BJ (cell line): ENCODE results near the gene CBL. TPM values are rescaled to one million over a fixed set of nuclear protein-coding genes. Genes with fewer than 3 reads are reported as not detected.
"Not testable (repeated sequence)": the region's sequence is repeated elsewhere in the genome, so short reads cannot be mapped to it uniquely, and the experiment has no call there.

Source experiments
- CTCF ChIA-PET: fragments of 350-600 bp; formaldehyde crosslinking; extraction: SDS; loops from one replicate; lab custom pipeline; 2021; ENCODE audit warnings: antibody characterized with exemption, inconsistent platforms; lab: Yijun Ruan, JAX
- POLR2A ChIA-PET: fragments of 300-600 bp; sonication (Branson Sonifier 250); formaldehyde crosslinking; extraction: SDS; loops from one replicate; lab custom pipeline; 2021; ENCODE audit warnings: antibody characterized with exemption; lab: Charles Lee
- DNase-seq: peaks from one replicate; pipeline ENCODE4 v3.0.0-alpha.2; 2011; ENCODE audit warnings: low read depth
- H3K27me3 ChIP-seq: 2 replicates; pipeline ENCODE4 v1.6.0; 2011; ENCODE audit warnings: low read length; ENCODE audit not compliant: control insufficient read depth, insufficient read depth
- H3K36me3 ChIP-seq: 2 replicates; pipeline ENCODE4 v1.5.1; 2011; ENCODE audit warnings: low read length; ENCODE audit not compliant: control insufficient read depth, insufficient read depth
- H3K4me3 ChIP-seq: 2 replicates; pipeline ENCODE4 v1.5.1; 2011; ENCODE audit warnings: low read depth, mild to moderate bottlenecking, control low read depth, low read length
- CTCF ChIP-seq: IDR thresholded peaks from 2 replicates; pipeline ENCODE4 v1.5.1; 2011; ENCODE audit warnings: low read depth, mild to moderate bottlenecking, control low read depth, inconsistent platforms, low read length, moderate library complexity; ENCODE audit not compliant: insufficient read depth
- polyA plus RNA-seq: library from polyadenylated mRNA; depleted of rRNA; stranded (reverse); fragments of >200 nt; gene quantifications from 2 replicates; pipeline ENCODE4 v1.2.3, GENCODE V29; 2011

The CBL gene
- polyA plus RNA-seq, 1 experiment = 9.3 TPM

DNA sequence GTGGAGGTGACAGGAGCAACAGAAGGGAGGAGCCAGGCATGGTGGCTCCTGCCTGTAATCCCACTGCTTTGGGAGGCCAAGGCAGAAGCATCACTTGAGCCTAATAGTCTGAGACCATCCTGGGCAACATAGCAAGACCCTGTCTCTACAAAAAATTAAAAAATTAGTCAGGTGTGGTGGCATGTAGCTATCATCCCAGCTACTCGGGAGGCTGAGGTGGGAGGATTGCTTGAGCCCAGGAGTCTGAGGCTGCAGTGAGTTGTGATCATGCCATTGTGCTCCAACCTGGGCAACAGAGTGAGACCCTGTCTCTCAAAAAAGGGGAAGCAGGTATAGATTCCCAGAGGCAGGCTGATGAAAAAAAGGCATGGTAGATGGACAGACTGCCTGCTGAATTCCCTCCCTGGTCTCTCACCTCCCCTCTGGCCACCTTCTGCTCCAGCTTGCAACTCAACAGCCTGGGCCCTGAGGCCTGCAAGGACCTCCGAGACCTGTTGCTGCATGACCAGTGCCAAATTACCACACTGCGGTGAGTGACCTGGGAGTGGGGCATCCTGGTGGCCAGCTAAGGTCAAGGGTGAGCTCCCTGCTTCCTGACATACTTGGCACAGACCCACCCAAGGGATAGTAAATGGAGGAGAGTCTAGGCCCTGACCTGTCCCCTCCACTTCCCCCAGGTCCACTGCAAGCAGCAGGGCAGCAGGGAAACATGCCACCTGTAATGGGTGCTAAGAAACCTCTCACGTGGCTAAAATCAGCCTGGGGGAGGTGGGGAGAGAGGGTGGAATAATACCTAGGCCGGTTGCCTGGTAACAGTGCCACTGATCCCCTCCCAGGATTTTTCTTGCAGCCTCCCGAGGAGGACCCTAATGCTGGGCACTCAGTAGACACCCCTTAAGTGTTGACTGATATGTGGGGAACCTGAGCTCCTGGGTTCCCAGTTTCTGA is 25.1 kb upstream of the CBL start:
- CTCF ChIA-PET = interaction anchor here (0.5 to 1.4 kb wide), 4 partner anchors 16 to 74 kb away, joined by 3 to 4 read pairs (median 4); no protein-coding TSS in a partner anchor
- DNase-seq = no peak
- POLR2A ChIA-PET = interaction anchor here (0.6 kb wide), 1 partner anchor 14 kb away, joined by 5 read pairs; no protein-coding TSS in a partner anchor

DNA sequence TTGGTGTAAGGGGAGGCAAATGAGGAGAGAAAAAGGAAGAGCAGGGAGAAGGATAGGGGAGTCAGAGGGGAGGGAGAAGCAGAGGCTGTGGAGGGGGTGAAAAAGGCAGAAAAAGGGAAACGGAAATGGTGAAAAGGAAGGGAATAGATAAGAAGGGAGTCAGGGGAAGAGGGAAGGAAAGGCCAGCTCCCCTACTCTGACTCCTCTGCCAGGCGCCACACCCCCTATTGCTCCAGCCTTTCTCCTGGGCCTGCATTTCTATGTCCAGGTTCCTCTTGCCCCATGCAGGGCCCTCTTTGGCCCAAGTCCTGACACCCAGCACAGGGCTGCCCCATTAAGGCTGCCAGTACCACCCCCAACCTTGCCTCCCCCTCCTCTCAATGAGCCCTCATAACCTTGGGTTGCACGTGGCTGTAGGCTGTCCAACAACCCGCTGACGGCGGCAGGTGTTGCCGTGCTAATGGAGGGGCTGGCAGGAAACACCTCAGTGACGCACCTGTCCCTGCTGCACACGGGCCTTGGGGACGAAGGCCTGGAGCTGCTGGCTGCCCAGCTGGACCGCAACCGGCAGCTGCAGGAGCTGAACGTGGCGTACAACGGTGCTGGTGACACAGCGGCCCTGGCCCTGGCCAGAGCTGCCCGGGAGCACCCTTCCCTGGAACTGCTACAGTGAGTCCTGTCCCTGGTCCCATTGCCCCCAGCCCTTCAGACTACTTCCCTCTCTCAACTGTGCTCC is 24.3 kb upstream of the CBL start:
- no peak for TF ChIP-seq CTCF
- no peaks in the 10 kb centered on the region; the same call in 1 of the 2 replicates for H3K27me3 ChIP-seq
- H3K4me3 ChIP-seq = no peak overlapping the region
- ChIA-PET CTCF (interaction anchor here (0.5 to 3.0 kb wide), 4 partner anchors 14 to 75 kb away, joined by 3 to 15 read pairs (median 4); no protein-coding TSS in a partner anchor), POLR2A (no interaction called here)
- H3K36me3 ChIP-seq = peaks cover 10% of the 10 kb centered on the region
- no peak for DNase-seq

More for the DNA sequence above, 25.1 kb upstream of the CBL start:
- TF ChIP-seq CTCF = no peak
- peaks cover 10% of the 10 kb centered on the region for H3K36me3 ChIP-seq
- no peaks in the 10 kb centered on the region; the same call in 1 of the 2 replicates for H3K27me3 ChIP-seq
- H3K4me3 ChIP-seq = no peak overlapping the region

DNA sequence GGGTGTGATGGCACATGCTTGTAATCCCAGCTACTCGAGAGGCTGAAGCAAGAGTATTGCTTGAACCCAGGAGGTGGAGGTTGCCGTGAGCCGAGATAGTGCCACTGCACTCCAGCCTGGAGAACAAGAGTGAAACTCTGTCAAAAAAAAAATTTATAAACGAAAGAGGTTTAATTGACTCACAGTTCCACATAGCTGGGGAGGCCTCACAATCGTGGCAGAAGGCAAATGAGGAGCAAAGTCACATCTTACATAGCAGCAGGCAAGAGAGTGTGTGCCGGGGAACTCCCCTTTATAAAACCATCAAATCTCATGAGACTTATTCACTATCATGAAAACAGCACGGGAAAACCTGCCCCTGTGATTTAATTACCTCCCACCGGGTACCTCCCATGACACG is 21.7 kb upstream of the CBL start:
- DNase-seq, H3K36me3 ChIP-seq, H3K27me3 ChIP-seq, POLR2A ChIA-PET, H3K4me3 ChIP-seq: not testable (repeated sequence)
- CTCF ChIA-PET = interaction anchor here (3.0 kb wide), 1 partner anchor 12 kb away, joined by 15 read pairs; no protein-coding TSS in a partner anchor

GRCh38 chr11:119185981-119186634 is 20.0 kb upstream of the CBL start:
- Histone ChIP-seq H3K4me3 (no peak overlapping the region), H3K27me3 (peaks cover 6% of the 10 kb centered on the region), H3K36me3 (peaks cover 4% of the 10 kb centered on the region)
- DNase-seq = no peak
- ChIA-PET POLR2A (no interaction called here), CTCF (interaction anchor here (2.4 kb wide), 1 partner anchor 10 kb away, joined by 5 read pairs; no protein-coding TSS in a partner anchor)
- no peak for TF ChIP-seq CTCF

- no peak for DNase-seq
- ChIA-PET CTCF (interaction anchor here (2.4 kb wide), 1 partner anchor 9 kb away, joined by 5 read pairs; no protein-coding TSS in a partner anchor), POLR2A (no interaction called here)
- H3K36me3 ChIP-seq = no peaks in the 10 kb centered on the region; the same call in 1 of the 2 replicates
- peaks cover 6% of the 10 kb centered on the region for H3K27me3 ChIP-seq
- H3K4me3 ChIP-seq = no peak overlapping the region
- TF ChIP-seq CTCF = no peak
Measured at GRCh38 chr11:119187123-119187892, 18.8 kb upstream of the CBL start.
